CD14-positive monocyte (primary cell): ENCODE data around the gene NPTX2. TPM values are rescaled to one million over a fixed set of nuclear protein-coding genes. Genes with fewer than 3 reads are reported as not detected.

ENCODE experiments used
- DNase-seq, 3 donors: peaks; one replicate each; pipeline ENCODE4 v3.0.0-alpha.2; 2011 to 2022
- H2AFZ ChIP-seq: 2 replicates; pipeline ENCODE4 v1.6.0; 2012; ENCODE audit warnings: mild to moderate bottlenecking, low read depth, low read length, inconsistent platforms; ENCODE audit not compliant: insufficient read depth, poor library complexity, severe bottlenecking
- H3K27ac ChIP-seq, 2 donors: 1 replicate in 1 of 2; 2 replicates in 1 of 2; pipeline ENCODE4 v1.5.1; 2012 to 2013; ENCODE audit warnings: low read length in 2 of 2, control low read depth in 1 of 2, inconsistent platforms in 1 of 2, low read depth in 1 of 2, mild to moderate bottlenecking in 1 of 2
- H3K27me3 ChIP-seq, 2 donors: one replicate each; pipeline versions ENCODE4 v1.6.0 to v1.6.1; 2011 to 2013; ENCODE audit warnings: low read length in 2 of 2; ENCODE audit not compliant: control insufficient read depth in 2 of 2, insufficient read depth in 2 of 2
- H3K36me3 ChIP-seq, 2 donors: replicated peaks in 1 of 2; 1 replicate in 1 of 2; 2 replicates in 1 of 2; pipeline versions ENCODE4 v1.5.1 to v1.6.1; 2012 to 2013; ENCODE audit warnings: low read length in 2 of 2, control low read depth in 1 of 2, inconsistent platforms in 1 of 2, mild to moderate bottlenecking in 1 of 2; ENCODE audit not compliant: insufficient read depth in 2 of 2, control insufficient read depth in 1 of 2
- H3K4me1 ChIP-seq, 2 donors: 1 replicate in 1 of 2; 2 replicates in 1 of 2; pipeline versions ENCODE4 v1.5.1 to v1.6.1; 2012 to 2013; ENCODE audit warnings: low read length in 2 of 2, control low read depth in 1 of 2, inconsistent platforms in 1 of 2, mild to moderate bottlenecking in 1 of 2, moderate library complexity in 1 of 2; ENCODE audit not compliant: insufficient read depth in 2 of 2, control insufficient read depth in 1 of 2
- H3K4me2 ChIP-seq: replicated peaks from 2 replicates; pipeline ENCODE3; 2012; ENCODE audit warnings: low read length, moderate library complexity, mild to moderate bottlenecking; ENCODE audit not compliant: poor library complexity, severe bottlenecking; ENCODE audit errors: extremely low read depth
- H3K4me3 ChIP-seq, 3 experiments: fragments of 200-600 bp in 1 of 3; sonication (generic) in 1 of 3; replicated peaks in 1 of 3; 1 replicate in 2 of 3; 2 replicates in 1 of 3; pipeline ENCODE4 v1.5.1; 2011 to 2013; ENCODE audit warnings: low read length in 3 of 3, mild to moderate bottlenecking in 3 of 3, control low read depth in 2 of 3, low read depth in 2 of 3, inconsistent platforms in 1 of 3, moderate library complexity in 1 of 3
- H3K79me2 ChIP-seq: 2 replicates; pipeline ENCODE4 v1.6.0; 2012; ENCODE audit warnings: mild to moderate bottlenecking, control low read depth, inconsistent platforms, low read length, moderate library complexity; ENCODE audit not compliant: insufficient read depth
- H3K9ac ChIP-seq: 2 replicates; pipeline ENCODE4 v1.6.0; 2017; ENCODE audit warnings: low read length, mild to moderate bottlenecking; ENCODE audit not compliant: insufficient read depth, poor library complexity, severe bottlenecking
- H3K9me3 ChIP-seq, 2 donors: replicated peaks in 1 of 2; 1 replicate in 1 of 2; 2 replicates in 1 of 2; pipeline versions ENCODE4 v1.5.1 to v1.6.1; 2012 to 2013; ENCODE audit warnings: low read length in 2 of 2, control low read depth in 1 of 2; ENCODE audit not compliant: control insufficient read depth in 1 of 2, insufficient read depth in 1 of 2
- H4K20me1 ChIP-seq: 2 replicates; pipeline ENCODE4 v1.6.0; 2012; ENCODE audit warnings: mild to moderate bottlenecking, low read length, control low read depth, moderate library complexity; ENCODE audit not compliant: insufficient read depth
- H3K27ac Mint-ChIP-seq, 7 donors: one replicate each; pipeline ENCODE4 v1.8.0; 2020; ENCODE audit warnings: mild to moderate bottlenecking in 7 of 7, mixed read lengths in 7 of 7, moderate library complexity in 6 of 7, inconsistent platforms in 2 of 7
- H3K27me3 Mint-ChIP-seq, 3 donors: one replicate each; pipeline ENCODE4 v1.8.0; 2021 to 2022; ENCODE audit warnings: low read depth in 3 of 3, mild to moderate bottlenecking in 3 of 3, mixed read lengths in 3 of 3, moderate library complexity in 3 of 3, inconsistent platforms in 1 of 3
- H3K36me3 Mint-ChIP-seq, 2 donors: one replicate each; pipeline ENCODE4 v1.8.0; 2020; ENCODE audit warnings: mixed read lengths in 2 of 2, inconsistent platforms in 1 of 2, mild to moderate bottlenecking in 1 of 2
- H3K4me1 Mint-ChIP-seq: one replicate; pipeline ENCODE4 v1.8.0; 2020; ENCODE audit warnings: mild to moderate bottlenecking, mixed read lengths
- H3K4me3 Mint-ChIP-seq, 2 donors: one replicate each; pipeline ENCODE4 v1.8.0; 2020; ENCODE audit warnings: mild to moderate bottlenecking in 2 of 2, mixed read lengths in 2 of 2, moderate library complexity in 1 of 2
- H3K9me3 Mint-ChIP-seq, 7 donors: one replicate each; pipeline ENCODE4 v1.8.0; 2020 to 2022; ENCODE audit warnings: mixed read lengths in 7 of 7, mild to moderate bottlenecking in 6 of 7, moderate library complexity in 6 of 7, inconsistent platforms in 2 of 7
- WGBS: methylation state at CpG from one replicate; pipeline ENCODE4 v1.1.5; 2013; ENCODE audit warnings: missing lambda C conversion rate; ENCODE audit not compliant: insufficient coverage; 5-methylcytosine and 5-hydroxymethylcytosine counted together
- intact Hi-C, 2 donors: fragments of 100-400 bp; cut with micrococcal nuclease; formaldehyde crosslinking; loops; one replicate each; pipeline versions ENCODE4 v1.15.0 to v1.15.1; 2023
- polyA plus RNA-seq, 3 donors: library from polyadenylated mRNA; depleted of rRNA in 1 of 3; unstranded in 2 of 3; stranded (reverse) in 1 of 3; fragments of 300-500 nt in 2 of 3; fragments of >200 nt in 1 of 3; fragmentation: Illumina TruSeq in 2 of 3; gene quantifications; 1 replicate in 2 of 3; 2 replicates in 1 of 3; pipeline ENCODE4 v1.2.3, GENCODE V29; 2012 to 2021
- TF ChIP-seq, protein P1 (sequence below): fragments of 200-600 bp; IDR thresholded peaks from one replicate; pipeline ENCODE4 v1.8.0; 2022; ENCODE audit warnings: antibody characterized with exemption, mild to moderate bottlenecking

NPTX2 gene
- polyA plus RNA-seq, 3 donors = not detected

DNA sequence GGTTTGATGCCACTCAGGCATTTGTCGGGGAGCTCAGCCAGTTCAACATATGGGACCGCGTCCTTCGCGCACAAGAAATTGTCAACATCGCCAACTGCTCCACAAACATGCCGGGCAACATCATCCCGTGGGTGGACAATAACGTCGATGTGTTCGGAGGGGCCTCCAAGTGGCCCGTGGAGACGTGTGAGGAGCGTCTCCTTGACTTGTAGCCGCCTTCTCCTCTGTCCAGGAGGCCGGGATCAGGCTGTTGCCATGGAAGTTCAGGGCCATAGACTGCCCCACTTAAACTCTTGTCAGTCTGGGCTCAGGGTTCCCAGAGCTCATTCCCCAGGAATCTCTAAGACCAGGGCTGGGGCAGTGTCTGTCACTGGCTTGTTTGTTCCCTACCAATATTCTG lies 11.3 kb downstream of the NPTX2 start:
- Histone ChIP-seq H3K9me3 (no peaks in the 10 kb centered on the region), H3K36me3 (no peaks in the 10 kb centered on the region), H3K27ac (no peak overlapping the region), H4K20me1 (no peaks in the 10 kb centered on the region), H3K4me2 (no peak overlapping the region), H2AFZ (no peak overlapping the region), H3K4me3 (no peak overlapping the region), H3K79me2 (no peaks in the 10 kb centered on the region), H3K27me3 (peaks cover 0 to 5% of the 10 kb centered on the region in 2 donors), H3K9ac (no peak overlapping the region), H3K4me1 (no peaks in the 10 kb centered on the region)
- TF ChIP-seq, protein P1, sequence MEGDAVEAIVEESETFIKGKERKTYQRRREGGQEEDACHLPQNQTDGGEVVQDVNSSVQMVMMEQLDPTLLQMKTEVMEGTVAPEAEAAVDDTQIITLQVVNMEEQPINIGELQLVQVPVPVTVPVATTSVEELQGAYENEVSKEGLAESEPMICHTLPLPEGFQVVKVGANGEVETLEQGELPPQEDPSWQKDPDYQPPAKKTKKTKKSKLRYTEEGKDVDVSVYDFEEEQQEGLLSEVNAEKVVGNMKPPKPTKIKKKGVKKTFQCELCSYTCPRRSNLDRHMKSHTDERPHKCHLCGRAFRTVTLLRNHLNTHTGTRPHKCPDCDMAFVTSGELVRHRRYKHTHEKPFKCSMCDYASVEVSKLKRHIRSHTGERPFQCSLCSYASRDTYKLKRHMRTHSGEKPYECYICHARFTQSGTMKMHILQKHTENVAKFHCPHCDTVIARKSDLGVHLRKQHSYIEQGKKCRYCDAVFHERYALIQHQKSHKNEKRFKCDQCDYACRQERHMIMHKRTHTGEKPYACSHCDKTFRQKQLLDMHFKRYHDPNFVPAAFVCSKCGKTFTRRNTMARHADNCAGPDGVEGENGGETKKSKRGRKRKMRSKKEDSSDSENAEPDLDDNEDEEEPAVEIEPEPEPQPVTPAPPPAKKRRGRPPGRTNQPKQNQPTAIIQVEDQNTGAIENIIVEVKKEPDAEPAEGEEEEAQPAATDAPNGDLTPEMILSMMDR = no peak
- WGBS = 91% methylated on average over 16 of the region's 16 CpGs
- Mint-ChIP-seq H3K4me3 (no peak overlapping the region), H3K27me3 (peaks cover 7 to 18% (median 16%) of the 10 kb centered on the region in 3 donors), H3K4me1 (no peaks in the 10 kb centered on the region), H3K36me3 (no peaks in the 10 kb centered on the region), H3K9me3 (peaks cover 0 to 7% (median 3%) of the 10 kb centered on the region in 7 donors), H3K27ac (no peak overlapping the region)
- intact Hi-C loops = no loop called here
- DNase-seq = no peak

GRCh38 chr7:98629001-98629431 lies 11.9 kb downstream of the NPTX2 start:
- Mint-ChIP-seq H3K36me3 (no peaks in the 10 kb centered on the region), H3K27me3 (peaks cover 7 to 18% (median 16%) of the 10 kb centered on the region in 3 donors), H3K9me3 (peaks cover 0 to 11% (median 3%) of the 10 kb centered on the region in 7 donors), H3K27ac (no peak overlapping the region), H3K4me1 (no peaks in the 10 kb centered on the region), H3K4me3 (no peak overlapping the region)
- Histone ChIP-seq H3K4me3 (no peak overlapping the region), H3K36me3 (no peaks in the 10 kb centered on the region), H2AFZ (no peak overlapping the region), H3K9ac (no peak overlapping the region), H3K27ac (no peak overlapping the region), H4K20me1 (no peaks in the 10 kb centered on the region), H3K4me2 (no peak overlapping the region), H3K4me1 (no peaks in the 10 kb centered on the region), H3K27me3 (peaks cover 0 to 5% of the 10 kb centered on the region in 2 donors), H3K9me3 (no peaks in the 10 kb centered on the region), H3K79me2 (no peaks in the 10 kb centered on the region)
- TF ChIP-seq, protein P1 = no peak
- WGBS = 50% methylated on average over 6 of the region's 13 CpGs
- DNase-seq = no peak
- intact Hi-C loops = no loop called here
